LHCN-M2 (cell line): ENCODE data around the gene TEX47. TPM values are rescaled to one million over a fixed set of nuclear protein-coding genes. Genes with fewer than 3 reads are reported as not detected.
A peak's percentile ranks its signal among the peaks of the same experiment; 100 is the strongest.

Source experiments
- DNase-seq: peaks from one replicate; pipeline ENCODE4 v3.0.0-alpha.2; 2012; ENCODE audit warnings: low read depth
- polyA plus RNA-seq: library from polyadenylated mRNA; unstranded; fragments of >200 nt; gene quantifications from one replicate; pipeline ENCODE4 v1.2.1, GENCODE V29; 2012; ENCODE audit warnings: missing spikeins
- total RNA-seq: library from RNA; depleted of rRNA; stranded (reverse); fragments of >200 nt; gene quantifications from 2 replicates; pipeline ENCODE4 v1.2.3, GENCODE V29; 2014; rRNA removed

TEX47 gene
- not detected in 2 replicates for total RNA-seq
- polyA plus RNA-seq = not detected

GRCh38 chr7:88795553-88795952 lies at the start of gene TEX47:
Gene TEX47 (minus strand): TSS chr7:88795737. CDS start chr7:88794942, 795 bp downstream.
- no peak for DNase-seq

- DNase-seq = no peak
These were observed 49.6 kb upstream of the TEX47 start for GRCh38 chr7:88845091-88845490.

GRCh38 chr7:88842201-88842600 lies 46.7 kb upstream of the TEX47 start:
- no peak for DNase-seq

GRCh38 chr7:88835147-88835728 lies 39.7 kb upstream of the TEX47 start:
- DNase-seq = no peak

GRCh38 chr7:88826222-88826621 lies 30.7 kb upstream of the TEX47 start:
- no peak for DNase-seq

- no peak for DNase-seq
These were observed 23.0 kb upstream of the TEX47 start for GRCh38 chr7:88818552-88818951.

GRCh38 chr7:88806280-88807037 lies 10.9 kb upstream of the TEX47 start:
- DNase-seq = no peak

- DNase-seq = no peak
These were observed 5.5 kb upstream of the TEX47 start for GRCh38 chr7:88801046-88801445.

GRCh38 chr7:88792361-88792760 lies 3.2 kb downstream of the TEX47 start:
- no peak for DNase-seq

- DNase-seq = no peak
These were observed 3.6 kb downstream of the TEX47 start for GRCh38 chr7:88791891-88792290.

- DNase-seq = peak; percentile 13
These were observed 6.0 kb downstream of the TEX47 start for GRCh38 chr7:88789480-88790064.

- DNase-seq = no peak
These were observed 7.8 kb downstream of the TEX47 start for GRCh38 chr7:88787777-88788176.

GRCh38 chr7:88775838-88776237 lies 19.7 kb downstream of the TEX47 start:
- no peak for DNase-seq

- DNase-seq = no peak
These were observed 22.8 kb downstream of the TEX47 start for GRCh38 chr7:88772776-88773175.

GRCh38 chr7:88771417-88771816 lies 24.1 kb downstream of the TEX47 start:
- no peak for DNase-seq

GRCh38 chr7:88761779-88762178 lies 33.8 kb downstream of the TEX47 start:
- DNase-seq = no peak

GRCh38 chr7:88760136-88760515 lies 35.4 kb downstream of the TEX47 start:
- DNase-seq = no peak

GRCh38 chr7:88759230-88760135 lies 36.1 kb downstream of the TEX47 start, which contains the start of gene ZNF804B:
Gene ZNF804B (plus strand): TSS chr7:88759700. CDS start chr7:88759977, 277 bp downstream.
- DNase-seq = no peak

- DNase-seq = no peak
These were observed 36.9 kb downstream of the TEX47 start for GRCh38 chr7:88758381-88759229.

GRCh38 chr7:88757371-88757770 lies 38.2 kb downstream of the TEX47 start:
- no peak for DNase-seq

GRCh38 chr7:88756802-88757201 lies 38.7 kb downstream of the TEX47 start:
- DNase-seq = no peak
